Ammon's horn (tissue), 1 donor: ENCODE data around the gene EWSR1.
A peak's percentile ranks its signal among the peaks of the same experiment; 100 is the strongest.
"Not testable (repeated sequence)": the region's sequence is repeated elsewhere in the genome, so short reads cannot be mapped to it uniquely, and the experiment has no call there.

Source experiments
- DNase-seq: peaks from one replicate; pipeline ENCODE4 v3.0.0-alpha.2; 2016; ENCODE audit warnings: low spot score

EWSR1 gene

GRCh38 chr22:29339381-29340235, 71.5 kb downstream of the EWSR1 start:
- DNase-seq, result no peak

GRCh38 chr22:29340566-29340965, 72.5 kb downstream of the EWSR1 start:
- DNase-seq, result no peak

DNA sequence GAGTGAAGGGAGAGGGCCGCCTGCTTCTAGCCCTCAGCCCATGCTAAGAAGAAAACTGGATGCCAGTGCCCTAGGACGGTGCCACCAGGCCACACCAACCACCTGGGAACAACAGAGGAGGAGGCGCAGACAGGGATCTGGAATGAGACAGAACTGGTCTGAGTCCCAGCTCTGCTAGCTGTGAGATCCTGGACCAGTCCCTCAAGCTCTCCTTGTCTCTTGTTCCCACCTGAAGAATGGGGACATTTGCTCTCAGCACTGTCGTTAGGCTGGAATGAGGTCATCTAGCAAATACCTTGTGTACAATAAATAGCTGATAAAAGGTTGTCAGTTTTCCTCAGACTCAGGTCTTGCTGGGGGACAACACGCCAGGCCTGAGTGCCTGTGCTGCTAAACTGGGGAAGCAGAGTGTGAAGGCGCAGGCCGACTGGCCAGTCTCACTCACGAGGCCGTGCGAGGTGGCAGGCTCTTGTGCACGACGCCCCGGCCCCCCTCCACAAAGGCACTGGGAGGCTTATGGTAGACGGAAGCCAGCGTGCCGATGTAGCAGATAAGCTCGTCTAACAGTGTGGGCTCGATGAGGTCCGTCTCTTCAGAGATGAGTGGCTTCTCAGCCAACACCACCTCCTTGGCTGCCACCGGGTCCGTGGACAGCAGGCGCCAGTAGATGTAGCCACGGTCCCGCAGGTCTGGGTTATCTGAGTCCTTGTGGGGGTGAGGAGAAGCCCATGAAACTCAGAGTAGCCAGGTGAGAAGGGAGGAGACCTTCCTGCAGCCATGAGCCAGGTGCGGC, 73.2 kb downstream of the EWSR1 start:
- no peak for DNase-seq

- DNase-seq, result no peak
Measured at GRCh38 chr22:29341849-29342127, 73.7 kb downstream of the EWSR1 start.

DNA sequence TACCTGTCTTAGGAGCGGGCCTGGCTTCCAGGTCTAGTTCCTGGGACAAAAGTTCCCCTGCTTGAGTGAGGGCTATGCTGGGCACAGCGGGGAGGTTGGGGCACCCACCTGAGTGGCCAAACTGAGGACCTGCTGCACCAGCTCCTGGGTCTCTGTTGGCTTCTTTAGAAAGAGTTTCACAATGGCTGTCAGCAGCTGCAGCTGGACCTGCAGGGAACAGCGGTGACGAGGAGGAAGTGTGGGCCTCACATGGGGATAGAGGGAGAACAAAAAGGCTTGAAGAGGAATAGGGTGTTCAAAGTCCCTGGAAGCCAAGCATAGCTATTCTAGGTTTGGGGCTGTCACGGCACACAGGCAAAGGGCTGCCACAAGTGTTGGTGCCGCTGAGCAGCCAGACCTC, 74.1 kb downstream of the EWSR1 start:
- no peak for DNase-seq

DNA sequence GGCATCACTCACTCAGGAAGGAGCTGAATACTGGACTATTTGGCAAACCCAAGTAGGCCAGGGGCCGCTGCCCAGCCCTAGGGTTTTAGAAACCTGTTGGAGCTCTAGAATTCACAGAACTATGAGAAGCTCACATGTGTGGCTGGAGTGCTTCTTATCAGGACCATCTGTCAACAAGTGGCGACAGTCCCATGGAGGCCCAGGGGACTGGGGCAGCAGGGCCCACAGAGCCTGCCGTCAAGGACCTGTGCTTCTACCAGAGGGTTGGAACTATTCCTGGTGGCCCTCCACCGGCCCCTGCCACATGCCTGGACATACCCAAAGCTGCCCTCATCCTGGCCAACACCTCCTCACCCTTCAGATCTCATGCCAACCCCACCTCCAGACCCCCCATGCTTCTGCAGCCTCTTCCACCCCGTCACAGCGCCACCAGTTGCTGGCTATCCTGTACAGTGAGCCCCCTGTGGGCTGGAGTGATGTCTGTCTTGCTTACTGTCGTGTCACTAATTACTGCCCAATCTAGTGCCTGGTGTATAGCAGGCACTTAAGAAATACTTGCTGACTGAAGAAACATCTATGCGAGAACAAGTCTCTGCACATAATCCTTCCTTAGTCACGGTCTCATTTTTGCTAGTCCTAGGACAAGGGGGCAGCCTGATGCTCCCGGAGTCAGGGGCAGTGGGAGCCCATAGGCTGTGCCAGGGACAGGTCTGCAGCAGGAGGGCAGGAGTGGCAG, 74.7 kb downstream of the EWSR1 start:
- DNase-seq, result no peak

GRCh38 chr22:29343313-29343805, 75.3 kb downstream of the EWSR1 start:
- DNase-seq, result peak; percentile 59

GRCh38 chr22:29344137-29344536, 76.1 kb downstream of the EWSR1 start:
- peak; percentile 56 for DNase-seq

- DNase-seq, result not testable (repeated sequence)
Measured at GRCh38 chr22:29344889-29345288, 76.8 kb downstream of the EWSR1 start.

DNA sequence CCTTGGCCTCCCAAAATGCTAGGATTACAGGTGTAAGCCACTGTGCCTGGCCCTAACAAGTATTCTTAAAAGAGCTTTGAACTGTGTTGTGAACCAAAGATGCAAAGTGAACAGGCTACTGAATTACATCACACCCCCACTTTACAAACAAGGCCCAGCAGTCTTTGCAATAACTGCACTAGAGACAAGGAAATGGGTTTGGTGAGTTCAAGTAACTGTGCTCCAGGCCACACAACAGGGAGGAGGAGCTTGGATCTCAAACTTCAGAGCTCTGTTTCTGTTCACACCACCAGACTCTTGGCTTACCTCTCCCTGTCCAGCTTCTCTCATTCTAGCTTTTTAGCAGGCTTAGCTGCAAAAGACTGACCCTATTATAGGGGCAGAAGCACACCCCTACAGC, 77.9 kb downstream of the EWSR1 start:
- peak; percentile 60 for DNase-seq

GRCh38 chr22:29346659-29347058, 78.6 kb downstream of the EWSR1 start:
- DNase-seq, result peak; percentile 83

DNA sequence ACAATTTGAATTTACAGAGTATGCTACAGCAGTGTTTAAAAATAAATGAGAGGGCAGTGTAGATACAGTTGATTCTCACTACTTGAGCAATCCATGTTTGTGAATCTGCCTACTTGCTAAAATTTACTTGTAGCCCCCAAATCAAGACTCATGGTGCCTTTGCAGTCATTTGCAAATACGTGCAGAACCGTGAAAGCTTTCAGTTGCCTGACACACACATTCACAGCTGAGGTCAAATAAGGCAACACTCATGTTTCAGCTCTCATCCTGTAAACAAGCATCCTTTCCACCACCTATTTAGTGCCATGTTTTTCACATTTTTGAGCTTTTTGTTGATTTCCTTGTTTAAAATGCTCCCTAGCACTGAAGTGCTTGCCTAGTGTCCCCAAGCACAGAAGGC, 80.0 kb downstream of the EWSR1 start:
- DNase-seq, result no peak

DNA sequence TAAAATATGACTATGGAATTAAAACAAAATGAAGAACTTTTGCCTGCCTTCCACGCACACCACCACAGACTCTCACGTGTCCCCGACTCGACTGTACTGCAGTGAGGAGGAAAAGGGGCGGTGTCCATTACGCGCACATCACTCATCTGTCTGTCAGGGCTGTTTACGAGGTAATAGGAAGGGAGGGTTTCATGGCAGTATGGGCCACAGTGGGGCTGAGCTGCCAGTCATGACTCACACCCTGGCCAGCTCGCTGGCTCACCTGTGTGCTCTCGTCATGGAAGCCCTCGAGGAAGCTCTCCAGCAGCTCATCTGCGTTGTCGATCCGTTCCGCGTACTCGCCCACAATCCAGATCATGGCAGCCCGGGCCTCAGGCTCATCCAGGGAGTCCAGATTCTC, 80.9 kb downstream of the EWSR1 start:
- no peak for DNase-seq
